Measurements from ENCODE around the gene C2CD3.

The C2CD3 gene, protein sequence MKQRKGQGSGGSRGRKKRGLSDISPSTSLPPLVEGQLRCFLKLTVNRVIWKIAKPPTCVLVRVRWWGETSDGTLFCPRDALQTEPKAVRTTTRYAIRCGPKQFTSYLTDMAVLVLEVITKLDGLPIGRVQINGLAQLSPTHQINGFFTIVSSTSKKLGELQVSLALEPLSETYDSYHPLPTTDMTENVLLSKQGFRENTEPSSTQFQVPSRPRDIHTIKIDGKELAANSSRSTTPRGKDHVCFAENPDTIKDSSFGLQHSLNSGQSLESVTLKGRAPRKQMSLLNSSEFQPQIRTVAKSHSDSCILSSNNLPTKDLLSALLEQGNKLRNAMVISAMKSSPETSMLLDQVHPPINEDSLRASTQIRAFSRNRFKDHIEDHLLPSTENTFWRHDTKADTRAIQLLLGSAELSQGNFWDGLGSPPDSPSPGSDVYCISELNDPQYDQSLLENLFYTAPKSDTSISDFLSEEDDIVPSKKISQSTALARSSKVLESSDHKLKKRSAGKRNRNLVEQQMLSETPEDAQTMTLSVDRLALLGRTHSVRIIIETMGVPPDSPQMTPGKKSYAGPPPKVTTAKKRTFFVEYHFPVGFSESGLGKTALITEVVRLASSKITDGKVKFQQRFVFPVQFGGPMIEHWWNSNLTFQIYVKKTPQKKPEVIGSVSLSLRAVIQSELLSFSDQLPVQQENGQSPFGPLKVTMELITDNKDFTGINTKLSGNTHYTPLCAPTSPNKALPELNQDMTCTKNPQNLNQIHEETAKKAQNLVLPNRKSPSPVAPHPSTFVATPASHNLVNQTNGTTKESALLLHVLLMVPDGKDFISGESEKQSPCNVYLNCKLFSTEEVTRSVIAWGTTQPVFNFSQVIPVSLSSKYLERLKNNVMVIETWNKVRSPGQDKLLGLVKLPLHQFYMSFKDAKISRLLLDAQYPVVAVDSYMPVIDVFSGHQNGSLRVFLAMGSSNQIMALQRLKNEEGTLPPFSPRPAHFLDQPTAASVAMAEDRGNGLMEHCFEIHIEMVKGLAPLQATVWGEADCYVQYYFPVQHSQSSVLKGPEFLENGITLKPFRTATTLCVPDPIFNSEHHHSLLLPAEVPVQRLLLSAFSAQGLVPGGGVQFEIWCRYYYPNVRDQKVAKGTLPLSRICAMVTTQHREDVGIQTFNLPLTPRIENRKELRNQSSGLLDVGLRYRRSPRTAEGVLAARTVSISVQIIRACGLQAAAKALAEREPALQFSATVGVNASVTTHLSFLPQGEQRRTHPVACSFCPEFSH (N-terminal part only)

DNA sequence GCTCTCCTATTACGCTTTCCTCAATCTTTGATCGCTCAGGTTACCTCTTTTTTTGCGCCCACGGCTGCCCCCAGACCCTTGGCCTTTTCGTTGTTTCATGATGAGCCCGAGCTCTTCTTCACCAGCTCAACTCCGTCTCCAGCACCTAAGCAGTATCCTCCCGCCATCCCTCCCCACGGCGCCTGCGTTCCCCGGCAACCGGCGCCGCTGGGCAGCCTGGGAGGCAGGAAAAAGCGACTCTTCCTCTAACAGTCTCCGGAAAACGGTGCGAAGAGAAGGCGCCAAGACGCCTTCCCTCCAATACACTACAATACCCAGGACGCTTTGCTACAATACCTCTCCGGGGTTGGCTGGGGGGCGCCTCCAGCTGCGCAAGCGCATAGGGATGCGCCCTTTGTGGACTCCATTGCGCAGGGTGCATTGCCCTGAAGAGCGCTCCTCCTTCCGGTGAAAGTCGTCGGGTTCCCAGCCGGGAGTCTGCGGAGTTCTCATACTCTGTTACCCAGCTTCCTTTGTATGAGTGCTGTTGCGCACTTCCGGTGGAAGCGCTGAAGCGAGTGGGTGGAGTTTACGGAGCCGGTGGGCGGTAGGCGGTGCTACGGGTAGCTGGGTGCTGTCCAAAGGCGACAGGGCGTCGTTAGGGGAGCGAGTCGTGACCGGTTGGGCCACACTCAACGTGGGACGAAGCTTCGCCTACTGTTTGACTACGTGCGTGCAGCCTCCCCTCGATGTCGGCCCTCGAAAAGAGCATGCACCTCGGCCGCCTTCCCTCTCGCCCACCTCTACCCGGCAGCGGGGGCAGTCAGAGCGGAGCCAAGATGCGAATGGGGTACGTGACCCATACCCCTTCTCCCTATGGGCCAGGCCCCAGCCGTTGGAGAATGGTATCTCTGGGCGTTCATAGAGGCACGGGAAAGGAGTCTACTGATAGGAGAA, at the start of gene C2CD3, which contains the start of gene PPME1:
TSS of gene C2CD3 (minus strand) at position 309 of the 936 bp plus-strand sequence. CDS start at position 99, 210 bp downstream.
TSS of gene PPME1 (plus strand) at position 596 of the 936 bp plus-strand sequence. CDS start at position 729, 133 bp downstream.
- in situ Hi-C loops (cut with MboI; ENCODE audit: low pct_unique_long_range_greater_than_20kb, low sequenced_read_pairs), result no loop called here
- peak; percentile 100 for DNase-seq

DNA sequence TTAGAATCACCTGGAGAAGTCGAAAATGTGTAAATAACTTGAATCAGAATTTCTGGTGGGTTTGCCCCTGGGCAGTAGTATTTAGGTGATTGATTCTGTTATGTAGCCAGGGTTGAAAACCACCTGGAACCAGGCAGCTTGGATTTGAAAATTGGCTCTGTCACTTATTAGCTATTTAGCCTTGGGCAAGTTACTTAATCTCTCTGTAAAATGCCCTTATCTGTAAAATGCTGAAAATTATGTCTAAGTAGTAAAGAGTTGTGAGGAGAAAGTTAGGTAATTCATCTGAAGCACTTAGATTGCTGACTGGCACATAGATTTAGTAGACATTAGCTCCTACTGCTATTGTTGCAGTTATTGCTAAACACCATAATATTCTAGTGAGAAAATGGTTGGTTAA, 49.6 kb upstream of the C2CD3 start:
- DNase-seq, result no peak
- in situ Hi-C loops (cut with MboI; ENCODE audit: low pct_unique_long_range_greater_than_20kb, low sequenced_read_pairs), result no loop called here

DNA sequence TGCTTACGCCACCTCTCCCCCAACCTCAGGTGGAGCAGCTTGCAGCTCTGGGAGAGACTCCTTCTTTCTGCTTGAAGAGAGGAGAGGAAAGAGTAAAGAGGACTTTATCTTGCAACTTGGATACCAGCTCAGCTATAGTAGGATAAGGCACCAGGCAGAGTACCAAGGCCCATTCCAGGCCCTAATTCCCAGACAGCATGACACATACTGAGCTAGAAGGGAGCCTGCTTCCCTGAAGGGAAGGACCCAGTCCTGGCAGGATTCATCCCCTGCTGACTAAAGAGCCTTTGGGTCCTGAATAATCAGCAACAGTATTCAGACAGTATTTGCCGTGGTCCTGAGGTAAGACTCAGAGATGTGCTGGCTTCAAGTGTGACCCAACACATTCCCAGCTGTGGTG, 41.7 kb upstream of the C2CD3 start:
- in situ Hi-C loops (cut with MboI; ENCODE audit: low pct_unique_long_range_greater_than_20kb, low sequenced_read_pairs), result no loop called here
- no peak for DNase-seq

DNA sequence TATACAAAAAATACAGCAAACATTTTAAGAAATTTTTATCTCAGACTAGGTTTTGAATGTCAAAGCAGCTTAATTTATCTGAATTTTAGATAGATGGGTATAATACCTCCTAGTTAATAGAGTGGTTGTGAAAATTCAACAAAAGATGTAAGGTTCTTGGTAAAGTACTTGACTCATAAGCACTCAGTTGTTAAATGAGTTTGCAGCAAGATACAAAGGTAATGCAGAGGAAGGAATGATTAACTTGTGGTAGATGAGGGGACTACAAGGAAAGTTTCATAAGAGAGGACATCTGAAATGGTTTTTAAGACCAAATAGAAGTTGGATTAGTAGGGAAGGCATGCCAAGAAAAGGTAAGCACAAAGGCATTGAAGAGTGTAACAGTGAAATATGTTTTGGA, 37.7 kb upstream of the C2CD3 start:
- DNase-seq, result no peak
- in situ Hi-C loops (cut with MboI; ENCODE audit: low pct_unique_long_range_greater_than_20kb, low sequenced_read_pairs), result no loop called here

DNA sequence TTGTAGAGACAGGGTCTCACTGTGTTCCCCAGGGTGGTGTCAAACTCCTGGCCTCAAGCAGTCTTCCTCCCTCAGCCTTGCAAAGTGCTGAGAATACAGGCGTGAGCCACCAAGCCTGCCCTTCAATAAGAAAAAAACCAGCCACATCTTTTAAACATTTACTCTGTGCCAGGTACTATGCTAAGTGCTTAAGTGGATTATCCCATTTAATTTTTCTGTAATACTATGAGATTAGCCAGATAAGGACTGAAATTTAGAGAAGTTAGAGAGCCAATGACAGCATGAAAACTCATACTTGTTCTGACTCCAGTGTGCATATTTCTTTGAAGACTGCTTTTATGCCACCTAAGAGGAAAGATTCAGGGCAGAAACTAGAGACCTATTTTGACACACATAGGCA, 35.9 kb upstream of the C2CD3 start:
- no peak for DNase-seq
- in situ Hi-C loops (cut with MboI; ENCODE audit: low pct_unique_long_range_greater_than_20kb, low sequenced_read_pairs), result no loop called here

DNA sequence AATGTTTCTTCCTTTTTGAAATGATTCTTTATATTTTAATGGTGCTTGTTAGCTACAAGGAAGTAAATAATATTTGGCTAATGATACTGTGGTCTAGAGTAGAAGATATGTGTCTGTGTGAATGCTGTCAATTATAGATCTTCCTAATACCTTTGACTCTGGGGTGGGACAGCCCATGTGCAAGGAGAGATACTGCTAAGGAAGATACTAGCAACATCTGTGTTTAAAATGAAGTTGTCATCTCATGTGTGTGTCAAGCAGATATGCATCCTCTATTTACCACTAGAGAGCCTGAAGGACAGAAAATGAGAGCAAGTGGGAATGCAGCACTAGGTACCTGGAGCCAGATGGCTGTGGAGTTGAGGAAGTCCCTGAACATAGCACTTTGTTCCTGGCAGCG, 34.4 kb upstream of the C2CD3 start:
- no peak for DNase-seq
- in situ Hi-C loops (cut with MboI; ENCODE audit: low pct_unique_long_range_greater_than_20kb, low sequenced_read_pairs), result no loop called here

DNA sequence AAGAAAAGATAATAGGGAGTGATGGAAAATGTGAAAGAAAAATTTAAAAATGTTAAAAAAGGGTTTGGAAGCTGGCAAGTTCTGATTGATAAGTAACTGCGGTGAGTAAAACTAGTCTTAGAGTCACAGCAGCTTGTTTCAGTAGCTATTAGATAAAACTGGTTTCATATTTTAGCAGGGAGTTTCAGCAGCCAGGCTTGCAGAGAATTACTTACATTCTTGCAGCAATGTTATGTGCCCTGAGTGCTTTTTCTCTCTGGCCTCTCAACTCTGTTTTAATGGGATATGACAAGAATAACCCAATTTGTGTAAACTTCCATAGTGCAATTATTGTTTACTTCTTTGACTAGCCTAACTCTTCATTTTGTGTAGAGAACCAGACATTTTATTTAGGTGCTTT, 33.9 kb upstream of the C2CD3 start:
- no peak for DNase-seq
- in situ Hi-C loops (cut with MboI; ENCODE audit: low pct_unique_long_range_greater_than_20kb, low sequenced_read_pairs), result no loop called here

DNA sequence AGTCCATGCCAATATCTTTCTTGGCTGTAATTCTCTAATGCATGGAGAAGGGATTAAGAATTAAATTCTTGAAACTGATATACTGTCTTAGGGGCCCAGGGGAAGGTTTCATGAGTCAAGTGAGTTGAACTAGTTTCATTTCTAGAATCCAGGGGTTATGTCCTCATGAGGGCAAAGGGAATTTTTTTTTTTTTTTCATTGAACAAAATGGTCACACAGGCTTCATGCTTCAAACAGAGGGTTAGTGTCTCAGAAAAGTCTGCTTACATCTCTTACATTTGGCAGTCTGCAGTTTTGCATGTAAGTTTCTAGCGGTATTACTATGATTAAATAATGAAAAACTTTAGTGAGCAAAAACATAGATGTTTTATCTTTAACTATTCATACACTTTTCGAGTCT, 33.2 kb upstream of the C2CD3 start:
- in situ Hi-C loops (cut with MboI; ENCODE audit: low pct_unique_long_range_greater_than_20kb, low sequenced_read_pairs), result no loop called here
- no peak for DNase-seq

DNA sequence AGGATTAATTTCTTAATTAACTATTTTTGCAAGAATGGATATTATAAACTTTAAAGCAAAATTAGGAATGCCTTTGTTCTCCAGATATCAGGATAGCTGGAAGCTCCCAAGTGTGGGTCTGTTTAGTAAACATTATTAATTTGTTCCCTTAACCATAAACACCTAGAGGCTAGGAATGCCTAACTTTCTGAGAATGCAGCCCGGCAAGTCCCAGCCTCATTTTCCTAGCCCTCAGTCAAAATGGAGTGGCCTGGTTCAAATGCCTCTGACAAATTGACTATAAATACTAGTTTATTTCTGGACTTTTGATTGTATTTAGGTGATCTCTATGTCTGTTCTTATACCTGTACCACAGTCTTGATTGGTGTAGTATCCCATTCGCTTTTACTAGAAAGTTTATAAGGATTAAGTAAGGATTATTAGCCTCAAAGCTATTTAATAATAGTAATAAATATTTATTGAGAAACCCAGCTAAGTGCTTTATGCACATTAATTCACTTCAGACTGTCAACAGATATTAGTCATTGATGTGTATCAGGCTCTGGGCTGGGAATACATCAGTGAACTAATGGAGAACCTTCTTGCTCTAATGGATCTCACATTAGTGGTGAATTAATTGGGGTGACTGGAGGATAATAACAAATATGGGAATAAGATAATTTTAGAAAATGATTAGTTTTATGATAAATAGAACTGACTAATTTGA, 26.1 kb upstream of the C2CD3 start:
- in situ Hi-C loops (cut with MboI; ENCODE audit: low pct_unique_long_range_greater_than_20kb, low sequenced_read_pairs), result no loop called here
- no peak for DNase-seq

DNA sequence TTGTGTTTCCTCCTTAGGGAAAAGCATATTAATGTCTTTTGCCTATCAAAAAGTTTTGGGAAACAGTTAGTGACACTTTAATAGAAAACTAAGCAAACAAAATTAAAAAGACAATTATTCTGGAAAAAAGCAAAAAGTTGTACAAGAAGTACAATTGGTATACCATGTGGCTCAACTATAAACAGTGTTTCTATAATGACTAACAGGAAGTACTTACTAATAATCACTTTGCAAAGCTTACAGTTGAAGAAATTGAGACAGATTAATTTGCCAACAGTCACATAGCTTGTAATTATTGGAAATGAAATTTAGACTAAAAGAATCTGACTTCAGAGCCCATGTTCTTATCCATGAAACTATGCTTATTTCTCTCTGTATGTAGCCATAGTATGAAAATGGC, 25.0 kb upstream of the C2CD3 start:
- in situ Hi-C loops (cut with MboI; ENCODE audit: low pct_unique_long_range_greater_than_20kb, low sequenced_read_pairs), result no loop called here
- no peak for DNase-seq

DNA sequence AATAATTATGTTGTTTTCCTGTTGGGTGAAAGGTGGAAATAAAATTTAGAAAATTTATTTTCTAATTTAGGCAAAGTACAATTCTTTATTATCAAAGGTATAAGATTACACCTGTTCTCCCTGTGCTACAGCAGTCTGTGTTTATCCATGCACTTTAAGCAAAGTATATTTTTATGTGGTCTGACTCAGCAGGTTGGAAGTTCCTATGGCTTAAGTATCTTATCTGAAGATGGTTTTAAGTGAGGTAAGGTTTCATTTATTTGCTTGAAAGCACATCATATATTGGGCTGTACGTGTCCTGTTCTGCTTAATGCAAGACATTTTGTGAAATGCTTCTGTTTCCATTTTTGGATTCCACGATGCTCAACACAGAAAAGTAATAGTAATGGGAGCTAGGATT, 14.9 kb upstream of the C2CD3 start:
- DNase-seq, result no peak
- in situ Hi-C loops (cut with MboI; ENCODE audit: low pct_unique_long_range_greater_than_20kb, low sequenced_read_pairs), result no loop called here

DNA sequence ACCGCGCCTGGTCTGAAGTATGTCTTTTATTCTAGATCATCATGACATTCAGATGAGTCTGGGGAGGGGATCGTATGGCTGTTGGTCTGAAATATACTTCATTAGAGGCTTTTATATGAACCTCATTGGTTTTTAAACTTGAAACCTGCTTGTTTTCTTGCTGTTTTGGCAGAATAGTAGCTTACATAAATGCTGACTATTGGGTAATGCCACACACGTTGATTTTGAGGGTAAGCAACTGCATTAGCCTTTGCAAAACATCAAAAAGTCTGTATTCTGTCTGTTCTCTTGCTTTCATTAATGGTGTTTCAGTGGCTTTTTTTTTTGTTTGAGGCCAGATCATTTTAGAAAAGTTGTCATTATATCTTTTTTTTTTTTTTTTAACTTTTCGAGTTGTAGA, 14.5 kb upstream of the C2CD3 start:
- in situ Hi-C loops (cut with MboI; ENCODE audit: low pct_unique_long_range_greater_than_20kb, low sequenced_read_pairs), result no loop called here
- DNase-seq, result no peak

DNA sequence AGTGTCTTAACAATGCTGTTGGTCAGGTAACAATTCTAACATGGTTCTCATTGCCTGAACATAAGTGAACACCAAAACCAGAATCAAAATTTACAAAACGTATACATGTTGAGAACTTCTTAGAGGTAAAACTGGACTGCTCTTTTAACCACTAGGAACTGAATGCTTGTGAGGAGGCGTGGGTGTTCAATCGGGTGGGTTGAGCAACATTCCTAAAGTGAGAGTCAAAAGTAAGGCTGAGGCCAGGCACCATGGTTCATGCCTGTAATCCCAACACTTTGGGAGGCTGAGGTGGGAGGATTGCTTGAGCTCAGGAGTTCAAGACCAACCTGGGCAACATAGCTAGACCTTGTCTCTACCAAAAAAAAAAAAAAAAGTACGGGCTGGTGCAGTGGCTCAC, 11.8 kb upstream of the C2CD3 start:
- in situ Hi-C loops (cut with MboI; ENCODE audit: low pct_unique_long_range_greater_than_20kb, low sequenced_read_pairs), result no loop called here
- no peak for DNase-seq

DNA sequence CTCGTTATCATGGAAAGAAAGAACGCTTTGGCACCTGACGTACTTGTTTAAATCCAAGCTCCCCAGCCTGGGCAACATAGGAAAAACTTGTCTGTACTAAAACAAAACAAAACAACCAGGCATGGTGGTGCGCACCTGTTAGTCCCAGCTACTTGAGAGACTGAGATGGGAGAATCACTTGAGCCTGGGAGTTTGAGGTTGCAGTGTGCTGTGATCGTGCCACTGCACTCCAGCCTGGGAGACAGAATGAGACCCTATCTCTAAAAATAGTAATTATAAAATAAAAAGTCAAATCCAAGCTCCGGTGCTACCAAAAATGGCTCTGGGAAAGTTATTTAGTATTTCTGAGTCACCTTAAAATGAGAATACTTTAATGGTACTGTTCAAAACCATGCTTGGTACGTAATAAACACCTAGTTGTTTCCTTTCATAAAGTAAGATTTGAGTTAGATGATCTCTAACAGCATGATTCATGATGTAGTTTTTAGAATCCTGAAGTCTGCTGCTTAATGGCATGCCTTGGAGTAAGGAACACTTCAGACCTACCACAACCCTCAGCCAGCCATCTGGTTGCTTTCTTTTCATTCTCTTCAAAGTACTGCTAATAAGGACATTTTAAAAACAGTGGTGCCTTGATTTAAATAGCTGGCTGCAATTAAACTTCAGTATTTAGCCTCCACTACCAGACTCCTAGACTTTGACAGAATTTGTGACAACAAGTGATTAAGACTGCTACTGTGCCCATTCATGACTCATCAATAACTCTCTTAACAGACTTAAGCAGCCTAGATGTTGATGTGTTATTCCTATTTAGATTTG, 8.6 kb upstream of the C2CD3 start:
- in situ Hi-C loops (cut with MboI; ENCODE audit: low pct_unique_long_range_greater_than_20kb, low sequenced_read_pairs), result no loop called here
- no peak for DNase-seq

DNA sequence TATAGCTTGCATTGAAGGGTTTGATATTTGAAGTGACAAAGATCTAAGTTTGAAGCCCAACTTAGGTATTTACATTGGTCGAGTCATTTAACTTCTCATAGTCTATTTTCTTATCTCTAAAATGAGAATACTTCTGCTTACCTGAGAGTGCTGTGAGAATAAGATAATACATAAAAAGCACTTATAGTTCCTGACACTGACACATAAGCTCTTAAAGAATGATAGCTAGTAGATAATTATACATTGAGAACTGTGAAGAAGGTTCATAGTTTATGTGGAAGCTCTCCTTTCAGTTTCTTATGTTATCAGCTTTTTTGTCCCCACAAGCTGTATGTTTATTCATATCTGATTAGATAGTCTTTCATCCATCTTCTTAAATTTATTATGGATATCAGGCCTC, 5.1 kb upstream of the C2CD3 start:
- no peak for DNase-seq

DNA sequence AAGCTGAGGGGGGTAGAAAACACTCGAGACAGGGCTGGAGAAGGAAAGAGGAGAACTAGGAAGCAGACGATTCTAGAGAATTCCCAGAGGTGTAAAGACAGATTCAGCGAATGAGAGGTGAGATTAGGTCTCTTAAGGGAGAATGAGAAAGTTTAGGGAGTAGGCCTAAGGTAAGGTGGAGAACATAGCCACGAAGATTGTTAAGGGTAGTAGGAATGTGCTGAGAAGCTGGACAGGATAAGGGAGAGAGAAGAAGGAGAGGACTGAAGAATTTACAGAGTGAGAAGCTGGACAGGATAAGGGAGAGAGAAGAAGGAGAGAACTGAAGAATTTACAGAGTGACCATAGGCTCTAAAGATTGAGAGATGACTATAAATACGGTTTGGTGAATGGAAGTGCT, 1.2 kb upstream of the C2CD3 start:
- in situ Hi-C loops (cut with MboI; ENCODE audit: low pct_unique_long_range_greater_than_20kb, low sequenced_read_pairs), result no loop called here

More for the DNA sequence above, 5.1 kb upstream of the C2CD3 start:
- in situ Hi-C loops (cut with MboI; ENCODE audit: low pct_unique_long_range_greater_than_20kb, low sequenced_read_pairs), result no loop called here

DNA sequence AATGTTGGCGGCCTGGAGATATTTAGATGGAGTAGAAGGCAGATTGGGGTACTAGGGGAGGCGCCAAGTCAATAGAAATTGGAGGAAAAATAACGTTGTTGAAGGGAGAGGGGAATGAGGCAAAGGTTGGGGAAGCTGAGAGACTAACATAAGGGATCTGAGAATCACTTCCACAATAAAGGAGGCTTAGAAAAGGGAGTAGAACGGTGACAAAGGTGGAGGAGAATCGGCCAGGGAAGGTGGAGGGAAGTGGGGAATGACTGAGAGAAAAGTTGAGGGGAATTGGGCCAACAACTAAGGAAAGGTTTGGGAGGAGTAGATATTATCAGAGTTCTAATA, 797 bp upstream of the C2CD3 start:
- in situ Hi-C loops (cut with MboI; ENCODE audit: low pct_unique_long_range_greater_than_20kb, low sequenced_read_pairs), result no loop called here
- DNase-seq, result no peak

More for the DNA sequence above, 1.2 kb upstream of the C2CD3 start:
- DNase-seq, result peak; percentile 12

Measured in KBM-7 (cell line).